ENCODE measurements around the gene MAST3. TPM values are rescaled to one million over a fixed set of nuclear protein-coding genes. Genes with fewer than 3 reads are reported as not detected.

The MAST3 gene
- total and polyA plus RNA-seq, 2 of the 13 experiments (the other 11 are each of a cell fraction or from before 2014, with no cell fraction given), result 4.1 to 4.6 TPM

DNA sequence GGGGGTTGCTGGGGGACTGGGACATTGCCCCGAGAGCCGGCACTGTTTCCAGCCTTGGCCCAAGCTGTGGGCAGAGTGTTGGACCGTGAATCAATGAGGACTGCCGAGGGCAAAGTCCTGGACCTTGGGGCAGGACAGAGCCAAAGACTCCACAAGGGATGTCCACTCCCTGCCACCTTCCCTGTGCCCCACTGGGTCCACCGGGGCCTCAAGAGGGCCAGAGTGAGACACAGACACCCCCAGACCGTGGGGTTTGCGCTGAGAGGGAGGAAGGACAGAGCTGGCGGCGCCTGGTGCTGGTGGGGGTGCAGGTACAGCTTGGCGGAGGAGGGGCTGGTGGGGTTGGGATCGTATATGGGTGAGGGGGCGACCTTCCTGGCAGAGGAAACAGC is 11.8 kb downstream of the MAST3 start (continued):
- TF ChIP-seq, protein P1, sequence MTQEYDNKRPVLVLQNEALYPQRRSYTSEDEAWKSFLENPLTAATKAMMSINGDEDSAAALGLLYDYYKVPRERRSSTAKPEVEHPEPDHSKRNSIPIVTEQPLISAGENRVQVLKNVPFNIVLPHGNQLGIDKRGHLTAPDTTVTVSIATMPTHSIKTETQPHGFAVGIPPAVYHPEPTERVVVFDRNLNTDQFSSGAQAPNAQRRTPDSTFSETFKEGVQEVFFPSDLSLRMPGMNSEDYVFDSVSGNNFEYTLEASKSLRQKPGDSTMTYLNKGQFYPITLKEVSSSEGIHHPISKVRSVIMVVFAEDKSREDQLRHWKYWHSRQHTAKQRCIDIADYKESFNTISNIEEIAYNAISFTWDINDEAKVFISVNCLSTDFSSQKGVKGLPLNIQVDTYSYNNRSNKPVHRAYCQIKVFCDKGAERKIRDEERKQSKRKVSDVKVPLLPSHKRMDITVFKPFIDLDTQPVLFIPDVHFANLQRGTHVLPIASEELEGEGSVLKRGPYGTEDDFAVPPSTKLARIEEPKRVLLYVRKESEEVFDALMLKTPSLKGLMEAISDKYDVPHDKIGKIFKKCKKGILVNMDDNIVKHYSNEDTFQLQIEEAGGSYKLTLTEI (CRISPR knock-in tag; conservative IDR thresholded peaks at IDR 0.05), result no peak
- no peak for TF ChIP-seq RBM39 (IDR thresholded peaks at IDR 0.05; ENCODE audit: low read depth, low read length, poor library complexity, severe bottlenecking)
- TF ChIP-seq, protein P2, sequence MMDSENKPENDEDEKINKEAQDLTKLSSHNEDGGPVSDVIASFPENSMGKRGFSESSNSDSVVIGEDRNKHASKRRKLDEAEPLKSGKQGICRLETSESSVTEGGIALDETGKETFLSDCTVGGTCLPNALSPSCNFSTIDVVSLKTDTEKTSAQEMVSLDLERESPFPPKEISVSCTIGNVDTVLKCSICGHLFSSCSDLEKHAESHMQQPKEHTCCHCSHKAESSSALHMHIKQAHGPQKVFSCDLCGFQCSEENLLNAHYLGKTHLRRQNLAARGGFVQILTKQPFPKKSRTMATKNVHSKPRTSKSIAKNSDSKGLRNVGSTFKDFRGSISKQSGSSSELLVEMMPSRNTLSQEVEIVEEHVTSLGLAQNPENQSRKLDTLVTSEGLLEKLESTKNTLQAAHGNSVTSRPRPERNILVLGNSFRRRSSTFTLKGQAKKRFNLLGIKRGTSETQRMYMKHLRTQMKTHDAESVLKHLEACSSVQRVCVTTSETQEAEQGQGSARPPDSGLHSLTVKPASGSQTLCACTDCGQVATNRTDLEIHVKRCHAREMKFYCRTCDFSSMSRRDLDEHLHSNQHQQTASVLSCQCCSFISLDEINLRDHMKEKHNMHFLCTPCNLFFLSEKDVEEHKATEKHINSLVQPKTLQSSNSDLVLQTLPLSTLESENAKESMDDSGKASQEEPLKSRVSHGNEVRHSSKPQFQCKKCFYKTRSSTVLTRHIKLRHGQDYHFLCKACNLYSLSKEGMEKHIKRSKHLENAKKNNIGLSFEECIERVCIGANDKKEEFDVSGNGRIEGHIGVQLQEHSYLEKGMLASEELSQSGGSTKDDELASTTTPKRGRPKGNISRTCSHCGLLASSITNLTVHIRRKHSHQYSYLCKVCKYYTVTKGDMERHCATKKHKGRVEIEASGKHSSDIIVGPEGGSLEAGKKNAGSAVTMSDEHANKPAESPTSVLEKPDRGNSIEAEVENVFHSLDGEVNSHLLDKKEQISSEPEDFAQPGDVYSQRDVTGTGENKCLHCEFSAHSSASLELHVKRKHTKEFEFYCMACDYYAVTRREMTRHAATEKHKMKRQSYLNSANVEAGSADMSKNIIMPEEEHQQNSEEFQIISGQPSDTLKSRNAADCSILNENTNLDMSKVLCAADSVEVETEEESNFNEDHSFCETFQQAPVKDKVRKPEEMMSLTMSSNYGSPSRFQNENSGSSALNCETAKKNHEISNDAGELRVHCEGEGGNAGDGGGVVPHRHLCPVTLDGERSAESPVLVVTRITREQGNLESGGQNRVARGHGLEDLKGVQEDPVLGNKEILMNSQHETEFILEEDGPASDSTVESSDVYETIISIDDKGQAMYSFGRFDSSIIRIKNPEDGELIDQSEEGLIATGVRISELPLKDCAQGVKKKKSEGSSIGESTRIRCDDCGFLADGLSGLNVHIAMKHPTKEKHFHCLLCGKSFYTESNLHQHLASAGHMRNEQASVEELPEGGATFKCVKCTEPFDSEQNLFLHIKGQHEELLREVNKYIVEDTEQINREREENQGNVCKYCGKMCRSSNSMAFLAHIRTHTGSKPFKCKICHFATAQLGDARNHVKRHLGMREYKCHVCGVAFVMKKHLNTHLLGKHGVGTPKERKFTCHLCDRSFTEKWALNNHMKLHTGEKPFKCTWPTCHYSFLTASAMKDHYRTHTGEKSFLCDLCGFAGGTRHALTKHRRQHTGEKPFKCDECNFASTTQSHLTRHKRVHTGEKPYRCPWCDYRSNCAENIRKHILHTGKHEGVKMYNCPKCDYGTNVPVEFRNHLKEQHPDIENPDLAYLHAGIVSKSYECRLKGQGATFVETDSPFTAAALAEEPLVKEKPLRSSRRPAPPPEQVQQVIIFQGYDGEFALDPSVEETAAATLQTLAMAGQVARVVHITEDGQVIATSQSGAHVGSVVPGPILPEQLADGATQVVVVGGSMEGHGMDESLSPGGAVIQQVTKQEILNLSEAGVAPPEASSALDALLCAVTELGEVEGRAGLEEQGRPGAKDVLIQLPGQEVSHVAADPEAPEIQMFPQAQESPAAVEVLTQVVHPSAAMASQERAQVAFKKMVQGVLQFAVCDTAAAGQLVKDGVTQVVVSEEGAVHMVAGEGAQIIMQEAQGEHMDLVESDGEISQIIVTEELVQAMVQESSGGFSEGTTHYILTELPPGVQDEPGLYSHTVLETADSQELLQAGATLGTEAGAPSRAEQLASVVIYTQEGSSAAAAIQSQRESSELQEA (CRISPR knock-in tag; IDR thresholded peaks at IDR 0.05; ENCODE audit: not compliant biosample characterization), result peak; percentile 63
- TF ChIP-seq YEATS2 (CRISPR knock-in tag; IDR thresholded peaks at IDR 0.05; ENCODE audit: borderline replicate concordance), result peak; percentile 26; the same call in 1 of the 2 replicates
- no peak for TF ChIP-seq ZNF713 (CRISPR knock-in tag; IDR thresholded peaks at IDR 0.05)
- TF ChIP-seq CBX2 (IDR thresholded peaks at IDR 0.05; ENCODE audit: low read depth, low read length), result no peak
- no peak for TF ChIP-seq CBX2 (CRISPR knock-in tag; IDR thresholded peaks at IDR 0.05; ENCODE audit: low read depth)
- TF ChIP-seq, protein P3, sequence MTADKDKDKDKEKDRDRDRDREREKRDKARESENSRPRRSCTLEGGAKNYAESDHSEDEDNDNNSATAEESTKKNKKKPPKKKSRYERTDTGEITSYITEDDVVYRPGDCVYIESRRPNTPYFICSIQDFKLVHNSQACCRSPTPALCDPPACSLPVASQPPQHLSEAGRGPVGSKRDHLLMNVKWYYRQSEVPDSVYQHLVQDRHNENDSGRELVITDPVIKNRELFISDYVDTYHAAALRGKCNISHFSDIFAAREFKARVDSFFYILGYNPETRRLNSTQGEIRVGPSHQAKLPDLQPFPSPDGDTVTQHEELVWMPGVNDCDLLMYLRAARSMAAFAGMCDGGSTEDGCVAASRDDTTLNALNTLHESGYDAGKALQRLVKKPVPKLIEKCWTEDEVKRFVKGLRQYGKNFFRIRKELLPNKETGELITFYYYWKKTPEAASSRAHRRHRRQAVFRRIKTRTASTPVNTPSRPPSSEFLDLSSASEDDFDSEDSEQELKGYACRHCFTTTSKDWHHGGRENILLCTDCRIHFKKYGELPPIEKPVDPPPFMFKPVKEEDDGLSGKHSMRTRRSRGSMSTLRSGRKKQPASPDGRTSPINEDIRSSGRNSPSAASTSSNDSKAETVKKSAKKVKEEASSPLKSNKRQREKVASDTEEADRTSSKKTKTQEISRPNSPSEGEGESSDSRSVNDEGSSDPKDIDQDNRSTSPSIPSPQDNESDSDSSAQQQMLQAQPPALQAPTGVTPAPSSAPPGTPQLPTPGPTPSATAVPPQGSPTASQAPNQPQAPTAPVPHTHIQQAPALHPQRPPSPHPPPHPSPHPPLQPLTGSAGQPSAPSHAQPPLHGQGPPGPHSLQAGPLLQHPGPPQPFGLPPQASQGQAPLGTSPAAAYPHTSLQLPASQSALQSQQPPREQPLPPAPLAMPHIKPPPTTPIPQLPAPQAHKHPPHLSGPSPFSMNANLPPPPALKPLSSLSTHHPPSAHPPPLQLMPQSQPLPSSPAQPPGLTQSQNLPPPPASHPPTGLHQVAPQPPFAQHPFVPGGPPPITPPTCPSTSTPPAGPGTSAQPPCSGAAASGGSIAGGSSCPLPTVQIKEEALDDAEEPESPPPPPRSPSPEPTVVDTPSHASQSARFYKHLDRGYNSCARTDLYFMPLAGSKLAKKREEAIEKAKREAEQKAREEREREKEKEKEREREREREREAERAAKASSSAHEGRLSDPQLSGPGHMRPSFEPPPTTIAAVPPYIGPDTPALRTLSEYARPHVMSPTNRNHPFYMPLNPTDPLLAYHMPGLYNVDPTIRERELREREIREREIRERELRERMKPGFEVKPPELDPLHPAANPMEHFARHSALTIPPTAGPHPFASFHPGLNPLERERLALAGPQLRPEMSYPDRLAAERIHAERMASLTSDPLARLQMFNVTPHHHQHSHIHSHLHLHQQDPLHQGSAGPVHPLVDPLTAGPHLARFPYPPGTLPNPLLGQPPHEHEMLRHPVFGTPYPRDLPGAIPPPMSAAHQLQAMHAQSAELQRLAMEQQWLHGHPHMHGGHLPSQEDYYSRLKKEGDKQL (CRISPR knock-in tag; IDR thresholded peaks at IDR 0.05; ENCODE audit: low read depth), result no peak
- no peak for TF ChIP-seq TP53 (CRISPR knock-in tag; conservative IDR thresholded peaks at IDR 0.05)
- TF ChIP-seq, protein P4, sequence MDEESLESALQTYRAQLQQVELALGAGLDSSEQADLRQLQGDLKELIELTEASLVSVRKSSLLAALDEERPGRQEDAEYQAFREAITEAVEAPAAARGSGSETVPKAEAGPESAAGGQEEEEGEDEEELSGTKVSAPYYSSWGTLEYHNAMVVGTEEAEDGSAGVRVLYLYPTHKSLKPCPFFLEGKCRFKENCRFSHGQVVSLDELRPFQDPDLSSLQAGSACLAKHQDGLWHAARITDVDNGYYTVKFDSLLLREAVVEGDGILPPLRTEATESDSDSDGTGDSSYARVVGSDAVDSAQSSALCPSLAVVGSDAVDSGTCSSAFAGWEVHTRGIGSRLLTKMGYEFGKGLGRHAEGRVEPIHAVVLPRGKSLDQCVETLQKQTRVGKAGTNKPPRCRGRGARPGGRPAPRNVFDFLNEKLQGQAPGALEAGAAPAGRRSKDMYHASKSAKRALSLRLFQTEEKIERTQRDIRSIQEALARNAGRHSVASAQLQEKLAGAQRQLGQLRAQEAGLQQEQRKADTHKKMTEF (CRISPR knock-in tag; IDR thresholded peaks at IDR 0.05), result no peak
- TF ChIP-seq BORCS8-MEF2B (CRISPR knock-in tag; IDR thresholded peaks at IDR 0.05), result peak; percentile 16; the same call in 1 of the 2 replicates
- TF ChIP-seq ZNF343 (CRISPR knock-in tag; IDR thresholded peaks at IDR 0.05), result 0 out of 2 replicates have a peak, but pooled peaks have one; percentile 21

Data from HepG2 (cell line).